ENCODE measurements around the gene HS6ST2. TPM values are rescaled to one million over a fixed set of nuclear protein-coding genes. Genes with fewer than 3 reads are reported as not detected.

The HS6ST2 gene
- total and polyA plus RNA-seq, 10 of the 15 experiments (the other 5 are each of a cell fraction or from before 2014, with no cell fraction given), result not detected

DNA sequence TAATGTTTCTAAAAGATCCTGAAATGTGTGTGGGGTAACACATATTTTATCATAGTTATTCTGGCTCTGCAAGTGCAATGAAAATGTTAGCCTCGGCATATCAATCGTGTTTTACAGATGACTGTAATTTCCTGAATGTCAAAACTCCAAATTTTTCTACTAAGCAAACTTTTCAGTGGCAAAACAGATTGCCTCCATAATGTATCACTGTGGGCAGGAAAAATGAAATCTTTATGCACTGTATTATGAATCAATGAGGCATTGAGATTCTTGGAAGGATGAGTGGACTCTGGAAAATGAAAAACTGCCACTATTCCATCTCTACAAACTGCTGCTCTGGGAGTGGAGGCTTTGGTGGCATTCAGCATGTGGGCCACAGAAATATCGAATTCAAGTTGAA lies 309.5 kb downstream of the HS6ST2 start:
- intact Hi-C loops (cut with micrococcal nuclease; ENCODE audit: unreplicated experiment) (no loop called here), in situ Hi-C loops (cut with MboI) (no loop called here)
- no peak overlapping the region for H2AFZ ChIP-seq (ENCODE audit: control insufficient read depth, low read depth, low read length)
- H3K79me2 ChIP-seq (ENCODE audit: control insufficient read depth, insufficient read depth, low read length), result no peaks in the 10 kb centered on the region
- ChIA-PET SMC1A (ENCODE audit: uncharacterized antibody, unreplicated experiment) (no interaction called here), RAD21 (ENCODE audit: unreplicated experiment) (interaction anchor here (0.7 kb wide), 1 partner anchor 663 kb away, joined by 5 read pairs; no protein-coding TSS in a partner anchor), POLR2A (no interaction called here), CTCF (interaction anchor here (1.1 kb wide), 1 partner anchor 13 kb away, joined by 3 read pairs; no protein-coding TSS in a partner anchor)
- no peak overlapping the region for H3K4me3 ChIP-seq
- no peaks in the 10 kb centered on the region for H3K36me3 ChIP-seq (ENCODE audit: control insufficient read depth in 2 of 2, insufficient read depth in 2 of 2, low read length in 1 of 2)
- 7% methylated on average over 3 of the region's 3 CpGs for WGBS (ENCODE audit: insufficient coverage, insufficient replicate concordance, low lambda C conversion rate, missing lambda C conversion rate)
- no peak for TF ChIP-seq SIN3A (IDR thresholded peaks at IDR 0.05; ENCODE audit: low read depth, low read length)
- no peak overlapping the region for H3K27ac ChIP-seq (ENCODE audit: control insufficient read depth, insufficient read depth)
- DNase-seq (ENCODE audit: low read depth, low spot score) (no peak), FAIRE-seq (no peak), ATAC-seq (no peak)
- no peaks in the 10 kb centered on the region for H3K4me1 ChIP-seq (ENCODE audit: control insufficient read depth, insufficient read depth, low read length)
- no peaks in the 10 kb centered on the region for H4K20me1 ChIP-seq (ENCODE audit: control insufficient read depth, insufficient read depth)
- H3K9ac ChIP-seq (ENCODE audit: control insufficient read depth, insufficient read depth, low read length), result no peak overlapping the region
- H3K27me3 ChIP-seq (replicated peaks in 1 of 2; ENCODE audit: control insufficient read depth in 2 of 2, insufficient read depth in 2 of 2, low read length in 1 of 2), result no peaks in the 10 kb centered on the region; a peak in 1 of 4 replicates
- no peak overlapping the region for H3K4me2 ChIP-seq (ENCODE audit: control insufficient read depth, insufficient read depth)
- BruUV-seq (replicated peaks), result no TSS peak
- H3K9me3 ChIP-seq (replicated peaks; ENCODE audit: control insufficient read depth, insufficient read depth, low read length), result no peaks in the 10 kb centered on the region

DNA sequence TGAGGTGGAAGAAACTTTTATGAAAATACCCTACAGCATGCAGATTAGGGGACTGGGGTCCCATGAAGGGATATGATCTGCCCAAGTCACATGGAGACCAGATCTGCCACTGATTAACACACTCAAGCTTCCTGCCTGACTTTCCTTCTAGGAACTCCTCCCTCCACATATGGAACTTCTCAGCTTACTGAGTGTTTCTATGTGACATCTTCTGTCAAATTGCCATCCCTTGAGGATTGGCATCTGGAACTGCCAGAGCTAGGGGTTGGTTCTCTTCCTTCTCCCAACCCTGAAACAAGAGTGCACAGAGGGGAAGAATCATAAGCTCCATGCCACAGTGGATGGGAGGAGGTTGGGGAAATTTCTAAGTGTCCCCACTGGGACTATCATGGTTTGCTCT lies 319.0 kb downstream of the HS6ST2 start:
- Histone ChIP-seq H3K79me2 (ENCODE audit: control insufficient read depth, insufficient read depth, low read length) (no peaks in the 10 kb centered on the region), H3K4me2 (ENCODE audit: control insufficient read depth, insufficient read depth) (no peak overlapping the region), H3K9me3 (replicated peaks; ENCODE audit: control insufficient read depth, insufficient read depth, low read length) (no peaks in the 10 kb centered on the region), H4K20me1 (ENCODE audit: control insufficient read depth, insufficient read depth) (no peaks in the 10 kb centered on the region), H3K4me3 (no peak overlapping the region), H3K9ac (ENCODE audit: control insufficient read depth, insufficient read depth, low read length) (no peak overlapping the region), H3K4me1 (ENCODE audit: control insufficient read depth, insufficient read depth, low read length) (no peaks in the 10 kb centered on the region), H3K36me3 (ENCODE audit: control insufficient read depth in 2 of 2, insufficient read depth in 2 of 2, low read length in 1 of 2) (no peaks in the 10 kb centered on the region), H3K27me3 (replicated peaks in 1 of 2; ENCODE audit: control insufficient read depth in 2 of 2, insufficient read depth in 2 of 2, low read length in 1 of 2) (no peaks in the 10 kb centered on the region; a peak in 2 of 4 replicates), H3K27ac (ENCODE audit: control insufficient read depth, insufficient read depth) (no peak overlapping the region), H2AFZ (ENCODE audit: control insufficient read depth, low read depth, low read length) (no peak overlapping the region)
- TF ChIP-seq STAT1 (conservative IDR thresholded peaks at IDR 0.05), result no peak
- no peak for TF ChIP-seq PAX5 (IDR thresholded peaks at IDR 0.05; ENCODE audit: borderline replicate concordance, low read depth, low read length)
- TF ChIP-seq IRF4 (IDR thresholded peaks at IDR 0.05; ENCODE audit: low read depth, low read length), result no peak
- no peak for TF ChIP-seq RELA (IDR thresholded peaks at IDR 0.05; ENCODE audit: borderline replicate concordance, partially characterized antibody)
- intact Hi-C loops (cut with micrococcal nuclease; ENCODE audit: unreplicated experiment), result no loop called here
- BruUV-seq (replicated peaks), result no TSS peak
- ATAC-seq (no peak), DNase-seq (ENCODE audit: low read depth, low spot score) (no peak), FAIRE-seq (no peak)
- SMC1A ChIA-PET (ENCODE audit: uncharacterized antibody, unreplicated experiment), result no interaction called here
- CTCF ChIA-PET, result interaction anchor here (0.6 kb wide), 1 partner anchor 8 kb away, joined by 3 read pairs; no protein-coding TSS in a partner anchor
- in situ Hi-C loops (cut with MboI), result no loop called here
- RAD21 ChIA-PET (ENCODE audit: unreplicated experiment), result no interaction called here
- POLR2A ChIA-PET, result interaction anchor here (0.6 kb wide), 1 partner anchor 822 kb away, joined by 3 read pairs; no protein-coding TSS in a partner anchor

Measured in GM12878 (cell line).